Measurements from ENCODE around the gene ATP6V0A4. TPM values are rescaled to one million over a fixed set of nuclear protein-coding genes. Genes with fewer than 3 reads are reported as not detected.

ATP6V0A4 gene
- total RNA-seq, 1 experiment from 2014 or later, result 1.1 TPM

DNA sequence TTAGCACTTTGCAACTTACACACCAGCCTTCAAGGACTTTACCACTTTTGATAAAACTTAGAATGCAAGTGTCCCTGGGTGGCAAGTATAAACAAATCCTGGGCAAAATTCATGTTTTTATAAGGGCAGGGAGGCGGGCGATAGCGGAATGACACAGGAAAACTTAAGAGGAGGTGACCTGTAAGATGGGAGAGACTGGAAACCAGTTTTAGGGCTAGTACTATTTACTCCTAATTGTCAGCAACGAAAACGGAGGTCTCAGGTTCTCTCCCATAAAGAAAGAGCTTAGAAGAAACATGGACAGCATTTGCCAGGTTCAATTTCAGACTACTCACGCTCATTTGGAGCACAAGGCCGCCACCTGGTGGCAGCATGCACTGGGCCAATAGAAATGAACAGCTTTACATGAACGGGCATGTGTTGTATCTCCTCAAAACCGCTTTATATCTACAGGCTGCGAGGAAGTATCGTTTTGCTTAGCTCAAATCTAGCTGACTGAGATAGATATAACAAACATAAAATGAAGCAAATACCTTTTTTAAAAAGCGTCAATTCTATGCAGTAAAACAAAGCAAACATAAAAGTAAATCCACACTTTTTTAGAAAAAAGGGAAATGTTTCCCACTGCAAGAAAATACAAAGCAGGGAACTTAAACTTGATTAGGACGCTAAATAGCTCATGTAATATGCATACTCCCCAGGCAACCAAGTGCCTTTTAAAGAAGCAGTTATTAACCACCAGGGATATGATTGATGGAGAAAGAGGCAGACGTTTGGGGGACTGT lies 59.3 kb downstream of the ATP6V0A4 start (continued):
- TF ChIP-seq, protein P1, sequence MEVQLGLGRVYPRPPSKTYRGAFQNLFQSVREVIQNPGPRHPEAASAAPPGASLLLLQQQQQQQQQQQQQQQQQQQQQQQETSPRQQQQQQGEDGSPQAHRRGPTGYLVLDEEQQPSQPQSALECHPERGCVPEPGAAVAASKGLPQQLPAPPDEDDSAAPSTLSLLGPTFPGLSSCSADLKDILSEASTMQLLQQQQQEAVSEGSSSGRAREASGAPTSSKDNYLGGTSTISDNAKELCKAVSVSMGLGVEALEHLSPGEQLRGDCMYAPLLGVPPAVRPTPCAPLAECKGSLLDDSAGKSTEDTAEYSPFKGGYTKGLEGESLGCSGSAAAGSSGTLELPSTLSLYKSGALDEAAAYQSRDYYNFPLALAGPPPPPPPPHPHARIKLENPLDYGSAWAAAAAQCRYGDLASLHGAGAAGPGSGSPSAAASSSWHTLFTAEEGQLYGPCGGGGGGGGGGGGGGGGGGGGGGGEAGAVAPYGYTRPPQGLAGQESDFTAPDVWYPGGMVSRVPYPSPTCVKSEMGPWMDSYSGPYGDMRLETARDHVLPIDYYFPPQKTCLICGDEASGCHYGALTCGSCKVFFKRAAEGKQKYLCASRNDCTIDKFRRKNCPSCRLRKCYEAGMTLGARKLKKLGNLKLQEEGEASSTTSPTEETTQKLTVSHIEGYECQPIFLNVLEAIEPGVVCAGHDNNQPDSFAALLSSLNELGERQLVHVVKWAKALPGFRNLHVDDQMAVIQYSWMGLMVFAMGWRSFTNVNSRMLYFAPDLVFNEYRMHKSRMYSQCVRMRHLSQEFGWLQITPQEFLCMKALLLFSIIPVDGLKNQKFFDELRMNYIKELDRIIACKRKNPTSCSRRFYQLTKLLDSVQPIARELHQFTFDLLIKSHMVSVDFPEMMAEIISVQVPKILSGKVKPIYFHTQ (CRISPR knock-in tag; IDR thresholded peaks at IDR 0.05), result no peak

GRCh38 chr7:138738114-138738513 lies 59.9 kb downstream of the ATP6V0A4 start:
- no peaks in the 10 kb centered on the region; the same call in 1 of the 2 replicates for H3K27me3 Mint-ChIP-seq (ENCODE audit: low read depth)
- ChIA-PET CTCF (interaction anchor here (0.5 to 1.9 kb wide), 39 partner anchors 8 to 917 kb away, joined by 3 to 24 read pairs (median 5); partner anchors contain the start of genes ATP6V0A4 and TMEM213), POLR2A (interaction anchor here (0.6 kb wide), 1 partner anchor 22 kb away, joined by 4 read pairs; no protein-coding TSS in a partner anchor)
- DNase-seq (ENCODE audit: low spot score) (no peak), ATAC-seq (no peak)
- no peak for TF ChIP-seq NR2C2 (CRISPR knock-in tag; IDR thresholded peaks at IDR 0.05)
- TF ChIP-seq ETV6 (CRISPR knock-in tag; IDR thresholded peaks at IDR 0.05), result no peak
- no peak for TF ChIP-seq ELF4 (CRISPR knock-in tag; IDR thresholded peaks at IDR 0.05; ENCODE audit: low read depth)
- no peak for TF ChIP-seq FOXK1 (CRISPR knock-in tag; IDR thresholded peaks at IDR 0.05)
- TF ChIP-seq NFYB (CRISPR knock-in tag; conservative IDR thresholded peaks at IDR 0.05; ENCODE audit: low read depth), result no peak
- no peak for TF ChIP-seq ZBTB21 (CRISPR knock-in tag; IDR thresholded peaks at IDR 0.05; ENCODE audit: borderline replicate concordance)
- no peak for TF ChIP-seq SMAD3 (CRISPR knock-in tag; IDR thresholded peaks at IDR 0.05; ENCODE audit: borderline replicate concordance)
- no peak for TF ChIP-seq ERG (CRISPR knock-in tag; IDR thresholded peaks at IDR 0.05)
- TF ChIP-seq, protein P2, sequence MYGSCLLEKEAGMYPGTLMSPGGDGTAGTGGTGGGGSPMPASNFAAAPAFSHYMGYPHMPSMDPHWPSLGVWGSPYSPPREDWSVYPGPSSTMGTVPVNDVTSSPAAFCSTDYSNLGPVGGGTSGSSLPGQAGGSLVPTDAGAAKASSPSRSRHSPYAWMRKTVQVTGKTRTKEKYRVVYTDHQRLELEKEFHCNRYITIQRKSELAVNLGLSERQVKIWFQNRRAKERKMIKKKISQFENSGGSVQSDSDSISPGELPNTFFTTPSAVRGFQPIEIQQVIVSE (CRISPR knock-in tag; IDR thresholded peaks at IDR 0.05; ENCODE audit: borderline replicate concordance), result no peak
- no peak for TF ChIP-seq FOXP1 (CRISPR knock-in tag; IDR thresholded peaks at IDR 0.05; ENCODE audit: borderline replicate concordance)
- H3K4me1 Mint-ChIP-seq, result peaks cover 24% of the 10 kb centered on the region
- no peak overlapping the region for H3K4me3 Mint-ChIP-seq
- no peak overlapping the region for H3K27ac Mint-ChIP-seq
- peaks cover 3% of the 10 kb centered on the region; the same call in 1 of the 2 replicates for H3K9me3 Mint-ChIP-seq
- H3K36me3 Mint-ChIP-seq, result peaks cover 4% of the 10 kb centered on the region

GRCh38 chr7:138735399-138735798 lies 62.6 kb downstream of the ATP6V0A4 start:
- Mint-ChIP-seq H3K4me3 (no peak overlapping the region), H3K9me3 (peaks cover 3% of the 10 kb centered on the region; the same call in 1 of the 2 replicates), H3K4me1 (peaks cover 24% of the 10 kb centered on the region), H3K27ac (no peak overlapping the region), H3K36me3 (peaks cover 4% of the 10 kb centered on the region), H3K27me3 (ENCODE audit: low read depth) (no peaks in the 10 kb centered on the region; the same call in 1 of the 2 replicates)
- ATAC-seq, result no peak
- ChIA-PET POLR2A (no interaction called here), CTCF (no interaction called here)
- TF ChIP-seq ZNF317 (CRISPR knock-in tag; IDR thresholded peaks at IDR 0.05; ENCODE audit: borderline replicate concordance, low read depth) (no peak), RORB (CRISPR knock-in tag; IDR thresholded peaks at IDR 0.05) (no peak), NFYB (CRISPR knock-in tag; conservative IDR thresholded peaks at IDR 0.05; ENCODE audit: low read depth) (no peak), JAZF1 (CRISPR knock-in tag; IDR thresholded peaks at IDR 0.05) (no peak), TEAD1 (CRISPR knock-in tag; IDR thresholded peaks at IDR 0.05) (no peak), ZNF232 (CRISPR knock-in tag; IDR thresholded peaks at IDR 0.05) (no peak), RELA (CRISPR knock-in tag; IDR thresholded peaks at IDR 0.05; ENCODE audit: borderline replicate concordance) (no peak), FOXJ3 (CRISPR knock-in tag; IDR thresholded peaks at IDR 0.05; ENCODE audit: borderline replicate concordance) (no peak), ZNF263 (CRISPR knock-in tag; IDR thresholded peaks at IDR 0.05; ENCODE audit: low read depth) (no peak), SMAD3 (CRISPR knock-in tag; IDR thresholded peaks at IDR 0.05; ENCODE audit: borderline replicate concordance) (no peak)
- TF ChIP-seq, protein P3, sequence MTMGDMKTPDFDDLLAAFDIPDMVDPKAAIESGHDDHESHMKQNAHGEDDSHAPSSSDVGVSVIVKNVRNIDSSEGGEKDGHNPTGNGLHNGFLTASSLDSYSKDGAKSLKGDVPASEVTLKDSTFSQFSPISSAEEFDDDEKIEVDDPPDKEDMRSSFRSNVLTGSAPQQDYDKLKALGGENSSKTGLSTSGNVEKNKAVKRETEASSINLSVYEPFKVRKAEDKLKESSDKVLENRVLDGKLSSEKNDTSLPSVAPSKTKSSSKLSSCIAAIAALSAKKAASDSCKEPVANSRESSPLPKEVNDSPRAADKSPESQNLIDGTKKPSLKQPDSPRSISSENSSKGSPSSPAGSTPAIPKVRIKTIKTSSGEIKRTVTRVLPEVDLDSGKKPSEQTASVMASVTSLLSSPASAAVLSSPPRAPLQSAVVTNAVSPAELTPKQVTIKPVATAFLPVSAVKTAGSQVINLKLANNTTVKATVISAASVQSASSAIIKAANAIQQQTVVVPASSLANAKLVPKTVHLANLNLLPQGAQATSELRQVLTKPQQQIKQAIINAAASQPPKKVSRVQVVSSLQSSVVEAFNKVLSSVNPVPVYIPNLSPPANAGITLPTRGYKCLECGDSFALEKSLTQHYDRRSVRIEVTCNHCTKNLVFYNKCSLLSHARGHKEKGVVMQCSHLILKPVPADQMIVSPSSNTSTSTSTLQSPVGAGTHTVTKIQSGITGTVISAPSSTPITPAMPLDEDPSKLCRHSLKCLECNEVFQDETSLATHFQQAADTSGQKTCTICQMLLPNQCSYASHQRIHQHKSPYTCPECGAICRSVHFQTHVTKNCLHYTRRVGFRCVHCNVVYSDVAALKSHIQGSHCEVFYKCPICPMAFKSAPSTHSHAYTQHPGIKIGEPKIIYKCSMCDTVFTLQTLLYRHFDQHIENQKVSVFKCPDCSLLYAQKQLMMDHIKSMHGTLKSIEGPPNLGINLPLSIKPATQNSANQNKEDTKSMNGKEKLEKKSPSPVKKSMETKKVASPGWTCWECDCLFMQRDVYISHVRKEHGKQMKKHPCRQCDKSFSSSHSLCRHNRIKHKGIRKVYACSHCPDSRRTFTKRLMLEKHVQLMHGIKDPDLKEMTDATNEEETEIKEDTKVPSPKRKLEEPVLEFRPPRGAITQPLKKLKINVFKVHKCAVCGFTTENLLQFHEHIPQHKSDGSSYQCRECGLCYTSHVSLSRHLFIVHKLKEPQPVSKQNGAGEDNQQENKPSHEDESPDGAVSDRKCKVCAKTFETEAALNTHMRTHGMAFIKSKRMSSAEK (CRISPR knock-in tag; IDR thresholded peaks at IDR 0.05; ENCODE audit: borderline replicate concordance), result no peak
- DNase-seq (ENCODE audit: low spot score), result no peak
